HG02588 (cell line): ENCODE measurements around the gene SCG3.

Experiments
- ATAC-seq: cut with Tn5 transposase; IDR thresholded peaks from one replicate; pipeline ENCODE4 v1.9.1; 2021; ENCODE audit warnings: mild to moderate bottlenecking, moderate library complexity; ENCODE audit not compliant: unreplicated experiment

The SCG3 gene

GRCh38 chr15:51726302-51727073 is 45.2 kb downstream of the SCG3 start:
- peak; percentile 77 for ATAC-seq

GRCh38 chr15:51727141-51727897 is 46.0 kb downstream of the SCG3 start:
- no peak for ATAC-seq

- peak; percentile 59 for ATAC-seq
Observed at GRCh38 chr15:51731549-51732267, 50.4 kb downstream of the SCG3 start.

- ATAC-seq = no peak
Observed at GRCh38 chr15:51732646-51733045, 51.3 kb downstream of the SCG3 start.

- ATAC-seq = no peak
Observed at GRCh38 chr15:51735228-51736010, 54.1 kb downstream of the SCG3 start.

- no peak for ATAC-seq
Observed at GRCh38 chr15:51736069-51736468, 54.8 kb downstream of the SCG3 start.

- peak; percentile 39 for ATAC-seq
Observed at GRCh38 chr15:51736751-51737521, 55.6 kb downstream of the SCG3 start.

- peak; percentile 46 for ATAC-seq
Observed at GRCh38 chr15:51737522-51738305, 56.4 kb downstream of the SCG3 start, which contains the start of gene LYSMD2. TSS of gene LYSMD2 (minus strand) at chr15:51737655. CDS start at chr15:51737622, 33 bp downstream.

GRCh38 chr15:51738553-51738952 is 57.2 kb downstream of the SCG3 start:
- ATAC-seq = no peak

GRCh38 chr15:51739061-51739712 is 57.9 kb downstream of the SCG3 start:
- ATAC-seq = no peak

GRCh38 chr15:51749307-51749706 is 68.0 kb downstream of the SCG3 start:
- no peak for ATAC-seq

- ATAC-seq = no peak
Observed at GRCh38 chr15:51750186-51750585, 68.9 kb downstream of the SCG3 start.

GRCh38 chr15:51750792-51751696 is 69.7 kb downstream of the SCG3 start, which contains the start of gene TMOD2:
TSS of gene TMOD2 (plus strand) at chr15:51751597. CDS start at chr15:51766442, 14,845 bp downstream.
- ATAC-seq = peak; percentile 76

GRCh38 chr15:51751697-51752683 is 70.7 kb downstream of the SCG3 start:
- ATAC-seq = peak; percentile 37

GRCh38 chr15:51752888-51753287 is 71.6 kb downstream of the SCG3 start:
- ATAC-seq = no peak

- no peak for ATAC-seq
Observed at GRCh38 chr15:51754267-51754666, 73.0 kb downstream of the SCG3 start.
